Smooth muscle cell (in vitro differentiated cells): Measurements from ENCODE around the gene PHYHIPL. TPM values are rescaled to one million over a fixed set of nuclear protein-coding genes. Genes with fewer than 3 reads are reported as not detected.
"Not testable (repeated sequence)": the region's sequence is repeated elsewhere in the genome, so short reads cannot be mapped to it uniquely, and the experiment has no call there.

Experiments
- DNase-seq: peaks from one replicate; lab custom pipeline; 2025; ENCODE audit not compliant: unreplicated experiment; lab: John Stamatoyannopoulos, UW
- H2AFZ ChIP-seq: fragments of 200-600 bp; sonication (generic); 2 replicates; pipeline ENCODE4 v1.6.0; 2016; ENCODE audit warnings: antibody characterized with exemption, low read depth, mild to moderate bottlenecking
- H3F3A ChIP-seq: fragments of 200-600 bp; sonication (generic); 2 replicates; pipeline ENCODE4 v1.6.0; 2017; ENCODE audit warnings: antibody characterized with exemption, low read depth
- H3K27ac ChIP-seq: fragments of 200-600 bp; sonication (generic); 2 replicates; pipeline ENCODE4 v1.5.1; 2016; ENCODE audit warnings: low read depth, mild to moderate bottlenecking
- H3K27me3 ChIP-seq: fragments of 200-600 bp; sonication (generic); 2 replicates; pipeline ENCODE4 v1.6.1; 2016; ENCODE audit warnings: low read depth, mild to moderate bottlenecking
- H3K36me3 ChIP-seq: fragments of 200-600 bp; sonication (generic); 2 replicates; pipeline ENCODE4 v1.5.1; 2016; ENCODE audit warnings: low read depth
- H3K4me1 ChIP-seq: fragments of 200-600 bp; sonication (generic); 2 replicates; pipeline ENCODE4 v1.5.1; 2016; ENCODE audit warnings: low read depth
- H3K4me2 ChIP-seq: fragments of 200-600 bp; sonication (generic); 2 replicates; pipeline ENCODE4 v1.6.0; 2016; ENCODE audit warnings: mild to moderate bottlenecking
- H3K4me3 ChIP-seq: fragments of 200-600 bp; sonication (generic); 2 replicates; pipeline ENCODE4 v1.5.1; 2016; ENCODE audit warnings: mild to moderate bottlenecking
- H3K79me2 ChIP-seq: fragments of 200-600 bp; sonication (generic); 2 replicates; pipeline ENCODE4 v1.6.0; 2016; ENCODE audit warnings: low read depth, mild to moderate bottlenecking
- H3K9ac ChIP-seq: fragments of 200-600 bp; sonication (generic); 2 replicates; pipeline ENCODE4 v1.6.0; 2016; ENCODE audit warnings: low read depth
- H3K9me3 ChIP-seq: fragments of 200-600 bp; sonication (generic); replicated peaks from 2 replicates; pipeline ENCODE4 v1.5.1; 2016; ENCODE audit warnings: low read depth
- H4K20me1 ChIP-seq: fragments of 200-600 bp; sonication (generic); 2 replicates; pipeline ENCODE4 v1.6.0; 2016; ENCODE audit warnings: low read depth
- CTCF ChIP-seq: fragments of 200-600 bp; sonication (generic); IDR thresholded peaks from 2 replicates; pipeline ENCODE4 v1.5.1; 2017; ENCODE audit warnings: borderline replicate concordance, mild to moderate bottlenecking, antibody characterized with exemption; ENCODE audit not compliant: insufficient read depth, poor library complexity, severe bottlenecking
- WGBS: methylation state at CpG from one replicate; pipeline ENCODE4 v1.1.7; 2016; ENCODE audit warnings: low lambda C conversion rate; 5-methylcytosine and 5-hydroxymethylcytosine counted together
- polyA plus RNA-seq: library from polyadenylated mRNA; unstranded; fragments of >200 nt; fragmentation: Nextera tagmentation; extraction: Ambion mirVana; gene quantifications from 2 replicates; pipeline ENCODE4 v1.2.1, GENCODE V29; 2016
- total RNA-seq: library from RNA; depleted of rRNA; stranded (reverse); fragments of >200 nt; gene quantifications from 2 replicates; pipeline ENCODE4 v1.2.3, GENCODE V29; 2014

Gene PHYHIPL
- total and polyA plus RNA-seq, 2 experiments from 2014 or later, result 0.31 to 0.63 TPM

- no peak overlapping the region for H3K4me2 ChIP-seq
- H3F3A ChIP-seq, result no peaks in the 10 kb centered on the region
- no peaks in the 10 kb centered on the region for H3K27me3 ChIP-seq
- DNase-seq, result no peak
- no peaks in the 10 kb centered on the region for H3K79me2 ChIP-seq
- H2AFZ ChIP-seq, result peak overlapping the region; percentile 83
- no peak overlapping the region for H3K4me3 ChIP-seq
- no peaks in the 10 kb centered on the region for H3K36me3 ChIP-seq
- peak; percentile 65 for TF ChIP-seq CTCF
- H3K9me3 ChIP-seq, result no peaks in the 10 kb centered on the region
- no peaks in the 10 kb centered on the region for H4K20me1 ChIP-seq
- no peak overlapping the region for H3K9ac ChIP-seq
- no peak overlapping the region for H3K27ac ChIP-seq
- H3K4me1 ChIP-seq, result no peaks in the 10 kb centered on the region
Observed at GRCh38 chr10:59234816-59235429, 58.5 kb downstream of the PHYHIPL start.

- Histone ChIP-seq H3K4me2 (no peak overlapping the region), H3K4me3 (no peak overlapping the region), H3K36me3 (no peaks in the 10 kb centered on the region), H3K27ac (no peak overlapping the region), H2AFZ (no peak overlapping the region), H3K79me2 (no peaks in the 10 kb centered on the region), H3K9me3 (no peaks in the 10 kb centered on the region), H3F3A (no peaks in the 10 kb centered on the region), H3K27me3 (no peaks in the 10 kb centered on the region), H3K9ac (no peak overlapping the region), H4K20me1 (no peaks in the 10 kb centered on the region), H3K4me1 (no peaks in the 10 kb centered on the region)
- no peak for DNase-seq
- 89% methylated on average over 4 of the region's 4 CpGs for WGBS
- TF ChIP-seq CTCF, result no peak
Observed at GRCh38 chr10:59236064-59236697, 59.7 kb downstream of the PHYHIPL start.

GRCh38 chr10:59237775-59238174 lies 61.3 kb downstream of the PHYHIPL start:
- Histone ChIP-seq H3K27me3 (no peaks in the 10 kb centered on the region), H3K4me2 (no peak overlapping the region), H3K9ac (no peak overlapping the region), H3K4me1 (no peaks in the 10 kb centered on the region), H3F3A (no peaks in the 10 kb centered on the region), H3K4me3 (no peak overlapping the region), H3K9me3 (no peaks in the 10 kb centered on the region), H3K36me3 (no peaks in the 10 kb centered on the region), H2AFZ (no peak overlapping the region), H3K27ac (no peak overlapping the region), H4K20me1 (no peaks in the 10 kb centered on the region), H3K79me2 (no peaks in the 10 kb centered on the region)
- TF ChIP-seq CTCF, result no peak
- no peak for DNase-seq

- DNase-seq, H3K9ac ChIP-seq, H3K4me3 ChIP-seq, H3K9me3 ChIP-seq, H3K4me1 ChIP-seq, H3K36me3 ChIP-seq, H4K20me1 ChIP-seq, H2AFZ ChIP-seq, H3K27me3 ChIP-seq, H3K79me2 ChIP-seq, H3K4me2 ChIP-seq, H3F3A ChIP-seq, H3K27ac ChIP-seq: not testable (repeated sequence)
- whole genome bisulfite sequencing, result 98% methylated on average over 2 of the region's 2 CpGs
Observed at GRCh38 chr10:59239108-59239507, 62.7 kb downstream of the PHYHIPL start.
